Astrocyte (in vitro differentiated cells and primary cell): Measurements from ENCODE around the gene ALG5. TPM values are rescaled to one million over a fixed set of nuclear protein-coding genes. Genes with fewer than 3 reads are reported as not detected.

Experiments used
- DNase-seq: peaks from one replicate; pipeline ENCODE4 v3.0.0-alpha.2; 2010; ENCODE audit warnings: low read depth
- FAIRE-seq: peaks from 2 replicates; lab custom pipeline; 2011; peaks lifted over from hg19 to GRCh38; lab: Jason Lieb, UNC
- H2AFZ ChIP-seq: 2 replicates; pipeline ENCODE4 v1.6.0; 2012; ENCODE audit warnings: low read depth, low read length, inconsistent platforms
- H3K27ac ChIP-seq: 2 replicates; pipeline ENCODE4 v1.5.1; 2011; ENCODE audit warnings: low read depth, low read length, inconsistent platforms
- H3K27me3 ChIP-seq: 2 replicates; pipeline ENCODE4 v1.6.0; 2011; ENCODE audit warnings: low read length, inconsistent platforms; ENCODE audit not compliant: insufficient read depth
- H3K36me3 ChIP-seq: 2 replicates; pipeline ENCODE4 v1.5.1; 2011; ENCODE audit warnings: low read length, inconsistent platforms; ENCODE audit not compliant: insufficient read depth
- H3K4me1 ChIP-seq: 2 replicates; pipeline ENCODE4 v1.5.1; 2011; ENCODE audit warnings: low read length, inconsistent platforms; ENCODE audit not compliant: insufficient read depth
- H3K4me2 ChIP-seq: 2 replicates; pipeline ENCODE4 v1.6.0; 2012; ENCODE audit warnings: low read length, inconsistent platforms
- H3K4me3 ChIP-seq: 2 replicates; pipeline ENCODE4 v1.5.1; 2011; ENCODE audit warnings: low read depth, mild to moderate bottlenecking, low read length, inconsistent platforms; ENCODE audit not compliant: insufficient read depth
- H3K79me2 ChIP-seq: 2 replicates; pipeline ENCODE4 v1.6.0; 2012; ENCODE audit warnings: mild to moderate bottlenecking, low read length, inconsistent platforms; ENCODE audit not compliant: insufficient read depth
- H3K9ac ChIP-seq: 2 replicates; pipeline ENCODE4 v1.6.0; 2012; ENCODE audit warnings: mild to moderate bottlenecking, low read length, inconsistent platforms
- H3K9me3 ChIP-seq: 2 replicates; pipeline ENCODE4 v1.5.1; 2012; ENCODE audit warnings: low read depth, mild to moderate bottlenecking, low read length, inconsistent platforms; ENCODE audit not compliant: insufficient read depth
- H4K20me1 ChIP-seq: 2 replicates; pipeline ENCODE4 v1.6.0; 2012; ENCODE audit warnings: low read length, inconsistent platforms; ENCODE audit not compliant: insufficient read depth
- H3K27ac Mint-ChIP-seq: one replicate; pipeline ENCODE4 v1.8.0; 2021; ENCODE audit warnings: mild to moderate bottlenecking, mixed read lengths; ENCODE audit not compliant: unreplicated experiment
- H3K27me3 Mint-ChIP-seq: one replicate; pipeline ENCODE4 v1.8.0; 2021; ENCODE audit warnings: low read depth, mixed read lengths; ENCODE audit not compliant: unreplicated experiment
- H3K36me3 Mint-ChIP-seq: one replicate; pipeline ENCODE4 v1.8.0; 2021; ENCODE audit warnings: low read depth, mixed read lengths; ENCODE audit not compliant: unreplicated experiment
- H3K4me1 Mint-ChIP-seq: one replicate; pipeline ENCODE4 v1.8.0; 2021; ENCODE audit warnings: low read depth, mixed read lengths; ENCODE audit not compliant: unreplicated experiment
- H3K4me3 Mint-ChIP-seq: one replicate; pipeline ENCODE4 v1.8.0; 2021; ENCODE audit warnings: mild to moderate bottlenecking, moderate library complexity, mixed read lengths; ENCODE audit not compliant: unreplicated experiment
- H3K9me3 Mint-ChIP-seq: one replicate; pipeline ENCODE4 v1.8.0; 2021; ENCODE audit warnings: mild to moderate bottlenecking, mixed read lengths; ENCODE audit not compliant: unreplicated experiment
- CTCF ChIP-seq: IDR thresholded peaks from 2 replicates; pipeline ENCODE4 v1.5.1; 2011; ENCODE audit warnings: low read depth, mild to moderate bottlenecking, inconsistent platforms, low read length, moderate library complexity; ENCODE audit not compliant: insufficient read depth
- EZH2 ChIP-seq: IDR thresholded peaks from 2 replicates; pipeline ENCODE4 v1.6.1; 2012; ENCODE audit warnings: mild to moderate bottlenecking, low read length, inconsistent platforms; ENCODE audit not compliant: insufficient read depth
- total RNA-seq: library from RNA; stranded (reverse); gene quantifications from 2 replicates; pipeline ENCODE4 v1.2.1, GENCODE V29; 2021

Gene ALG5
- total RNA-seq, 1 donor from 2014 or later: 26.3 TPM

GRCh38 chr13:37011002-37011401, 11.9 kb upstream of the ALG5 start:
- H3K79me2 ChIP-seq: peaks cover 2% of the 10 kb centered on the region
- Mint-ChIP-seq H3K27ac (no peak overlapping the region), H3K9me3 (no peaks in the 10 kb centered on the region), H3K4me3 (no peak overlapping the region), H3K36me3 (peaks cover 14% of the 10 kb centered on the region), H3K27me3 (no peaks in the 10 kb centered on the region), H3K4me1 (no peaks in the 10 kb centered on the region)
- no peak for DNase-seq
- H3K9ac ChIP-seq: no peak overlapping the region
- H2AFZ ChIP-seq: no peak overlapping the region
- H3K36me3 ChIP-seq: peaks cover 65% of the 10 kb centered on the region
- no peak overlapping the region for H3K27ac ChIP-seq
- H3K4me2 ChIP-seq: no peak overlapping the region
- TF ChIP-seq EZH2 (no peak), CTCF (no peak)
- FAIRE-seq: no peak
- no peak overlapping the region for H3K4me3 ChIP-seq
- H3K9me3 ChIP-seq: no peaks in the 10 kb centered on the region
- no peaks in the 10 kb centered on the region for H3K4me1 ChIP-seq
- peaks cover 8% of the 10 kb centered on the region for H4K20me1 ChIP-seq
- H3K27me3 ChIP-seq: no peaks in the 10 kb centered on the region

- no peaks in the 10 kb centered on the region for H3K4me1 Mint-ChIP-seq
- H4K20me1 ChIP-seq: peaks cover 8% of the 10 kb centered on the region
- FAIRE-seq: no peak
- H3K36me3 ChIP-seq: peaks cover 62% of the 10 kb centered on the region
- DNase-seq: no peak
- H3K4me3 Mint-ChIP-seq: no peak overlapping the region
- no peaks in the 10 kb centered on the region for H3K27me3 Mint-ChIP-seq
- no peaks in the 10 kb centered on the region for H3K9me3 ChIP-seq
- H2AFZ ChIP-seq: no peak overlapping the region
- H3K36me3 Mint-ChIP-seq: peaks cover 13% of the 10 kb centered on the region
- no peaks in the 10 kb centered on the region for H3K9me3 Mint-ChIP-seq
- TF ChIP-seq CTCF (no peak), EZH2 (no peak)
- H3K27ac ChIP-seq: no peak overlapping the region
- no peak overlapping the region for H3K4me2 ChIP-seq
- no peak overlapping the region for H3K27ac Mint-ChIP-seq
- H3K4me3 ChIP-seq: no peak overlapping the region
- no peaks in the 10 kb centered on the region for H3K27me3 ChIP-seq
- peaks cover 2% of the 10 kb centered on the region for H3K79me2 ChIP-seq
- H3K9ac ChIP-seq: no peak overlapping the region
- no peaks in the 10 kb centered on the region for H3K4me1 ChIP-seq
These were observed 11.3 kb upstream of the ALG5 start for GRCh38 chr13:37010424-37010823.

- TF ChIP-seq EZH2: no peak
- no peak for TF ChIP-seq CTCF
- no peak overlapping the region for H3K27ac Mint-ChIP-seq
- DNase-seq (no peak), FAIRE-seq (no peak)
- H3K9me3 Mint-ChIP-seq: no peaks in the 10 kb centered on the region
- H3K4me3 ChIP-seq: no peak overlapping the region
- H3K79me2 ChIP-seq: peaks cover 2% of the 10 kb centered on the region
- H3K27me3 ChIP-seq: no peaks in the 10 kb centered on the region
- no peak overlapping the region for H3K4me2 ChIP-seq
- no peaks in the 10 kb centered on the region for H3K9me3 ChIP-seq
- peaks cover 9% of the 10 kb centered on the region for H3K36me3 Mint-ChIP-seq
- H3K27me3 Mint-ChIP-seq: no peaks in the 10 kb centered on the region
- no peak overlapping the region for H2AFZ ChIP-seq
- H4K20me1 ChIP-seq: peaks cover 6% of the 10 kb centered on the region
- H3K9ac ChIP-seq: no peak overlapping the region
- H3K27ac ChIP-seq: no peak overlapping the region
- H3K4me1 Mint-ChIP-seq: no peaks in the 10 kb centered on the region
- H3K4me1 ChIP-seq: no peaks in the 10 kb centered on the region
- H3K4me3 Mint-ChIP-seq: no peak overlapping the region
- H3K36me3 ChIP-seq: peaks cover 60% of the 10 kb centered on the region
These were observed 10.6 kb upstream of the ALG5 start for GRCh38 chr13:37009692-37010091.
